ENCODE results near the gene PEAK1. TPM values are rescaled to one million over a fixed set of nuclear protein-coding genes. Genes with fewer than 3 reads are reported as not detected.

PEAK1 gene
- total RNA-seq, 1 donor from 2014 or later = 289 TPM

DNA sequence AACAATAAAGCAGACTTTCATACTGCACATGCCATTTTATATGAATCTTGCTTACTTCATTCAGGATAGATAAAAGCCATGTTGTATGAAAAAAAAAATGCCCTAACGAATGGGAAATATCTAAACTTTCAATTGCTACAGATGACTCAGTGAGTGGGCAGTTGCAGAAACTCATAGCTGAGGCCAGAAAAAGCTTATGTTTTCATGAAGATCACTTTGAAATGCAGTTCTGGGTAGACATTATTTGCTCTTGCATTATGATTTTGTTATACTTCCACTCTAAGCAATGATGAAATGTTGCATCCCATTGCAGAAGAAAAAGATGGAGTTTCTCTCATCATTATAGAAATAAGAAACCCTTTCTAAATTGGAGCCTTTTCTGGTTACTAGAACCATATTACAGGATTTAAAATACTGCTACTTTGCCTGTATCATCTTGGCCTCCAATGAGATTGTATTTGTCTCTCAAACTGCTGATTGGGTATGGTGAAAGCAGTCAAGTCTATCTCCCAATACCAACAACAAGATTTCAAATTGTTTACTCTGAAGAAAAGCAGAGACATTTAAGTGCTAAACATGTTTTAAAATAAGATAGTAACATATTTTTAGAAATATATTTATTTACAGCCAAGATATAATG, 17.0 kb downstream of the PEAK1 start:
- H3K4me3 Mint-ChIP-seq (ENCODE audit: unreplicated experiment) = no peak overlapping the region
- TF ChIP-seq, protein P1, sequence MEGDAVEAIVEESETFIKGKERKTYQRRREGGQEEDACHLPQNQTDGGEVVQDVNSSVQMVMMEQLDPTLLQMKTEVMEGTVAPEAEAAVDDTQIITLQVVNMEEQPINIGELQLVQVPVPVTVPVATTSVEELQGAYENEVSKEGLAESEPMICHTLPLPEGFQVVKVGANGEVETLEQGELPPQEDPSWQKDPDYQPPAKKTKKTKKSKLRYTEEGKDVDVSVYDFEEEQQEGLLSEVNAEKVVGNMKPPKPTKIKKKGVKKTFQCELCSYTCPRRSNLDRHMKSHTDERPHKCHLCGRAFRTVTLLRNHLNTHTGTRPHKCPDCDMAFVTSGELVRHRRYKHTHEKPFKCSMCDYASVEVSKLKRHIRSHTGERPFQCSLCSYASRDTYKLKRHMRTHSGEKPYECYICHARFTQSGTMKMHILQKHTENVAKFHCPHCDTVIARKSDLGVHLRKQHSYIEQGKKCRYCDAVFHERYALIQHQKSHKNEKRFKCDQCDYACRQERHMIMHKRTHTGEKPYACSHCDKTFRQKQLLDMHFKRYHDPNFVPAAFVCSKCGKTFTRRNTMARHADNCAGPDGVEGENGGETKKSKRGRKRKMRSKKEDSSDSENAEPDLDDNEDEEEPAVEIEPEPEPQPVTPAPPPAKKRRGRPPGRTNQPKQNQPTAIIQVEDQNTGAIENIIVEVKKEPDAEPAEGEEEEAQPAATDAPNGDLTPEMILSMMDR (IDR thresholded peaks at IDR 0.05; ENCODE audit: unreplicated experiment) = no peak
- no peaks in the 10 kb centered on the region for H3K27me3 Mint-ChIP-seq (ENCODE audit: unreplicated experiment)
- no peak overlapping the region for H3K27ac Mint-ChIP-seq (ENCODE audit: unreplicated experiment)
- peaks cover 11% of the 10 kb centered on the region for H3K4me1 Mint-ChIP-seq (ENCODE audit: unreplicated experiment)
- H3K36me3 Mint-ChIP-seq (ENCODE audit: low read depth, unreplicated experiment) = peaks cover 20% of the 10 kb centered on the region
- no peak for DNase-seq (ENCODE audit: low spot score)
- no peaks in the 10 kb centered on the region for H3K9me3 Mint-ChIP-seq (ENCODE audit: unreplicated experiment)

DNA sequence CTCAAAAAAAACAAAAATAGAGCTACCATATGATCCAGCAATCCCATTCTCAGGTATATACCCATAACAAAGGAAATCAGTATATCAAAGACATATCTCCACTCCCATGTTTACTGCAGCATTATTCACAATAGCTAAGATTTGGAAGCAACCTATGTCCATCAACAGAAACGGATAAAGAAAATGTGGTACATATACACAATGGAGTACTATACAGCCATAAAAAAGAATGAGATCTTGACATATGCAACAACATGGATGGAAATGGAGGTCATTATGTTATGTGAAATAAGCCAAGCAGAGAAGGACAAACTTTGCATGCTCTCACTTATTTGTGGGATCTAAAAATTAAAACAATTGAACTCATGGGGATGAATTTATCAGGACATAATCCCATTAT, 19.6 kb downstream of the PEAK1 start:
- Mint-ChIP-seq H3K36me3 (ENCODE audit: low read depth, unreplicated experiment) (peaks cover 20% of the 10 kb centered on the region), H3K4me3 (ENCODE audit: unreplicated experiment) (no peak overlapping the region)

DNA sequence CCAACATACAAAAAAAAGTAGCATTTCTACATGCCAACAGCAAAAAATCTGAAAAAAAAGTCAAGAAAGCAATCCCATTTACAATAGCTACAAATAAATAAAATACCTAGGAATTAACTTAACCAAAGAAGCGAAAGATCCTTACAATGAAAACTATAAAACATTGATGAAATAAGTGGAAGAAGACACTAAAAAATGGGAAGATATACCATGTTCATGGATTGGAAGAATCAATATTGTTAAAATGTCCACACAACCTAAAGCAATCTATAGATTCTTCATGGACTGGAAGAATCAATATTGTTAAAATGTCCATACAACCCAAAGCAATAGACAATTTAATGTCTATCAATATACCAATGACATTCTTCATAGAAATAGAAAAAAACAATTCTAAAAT, 21.0 kb downstream of the PEAK1 start:
- H3K4me1 Mint-ChIP-seq (ENCODE audit: unreplicated experiment) = peaks cover 12% of the 10 kb centered on the region
- peaks cover 20% of the 10 kb centered on the region for H3K36me3 Mint-ChIP-seq (ENCODE audit: low read depth, unreplicated experiment)
- TF ChIP-seq, protein P1 (IDR thresholded peaks at IDR 0.05; ENCODE audit: unreplicated experiment) = no peak
- H3K9me3 Mint-ChIP-seq (ENCODE audit: unreplicated experiment) = no peaks in the 10 kb centered on the region
- no peak overlapping the region for H3K4me3 Mint-ChIP-seq (ENCODE audit: unreplicated experiment)
- no peaks in the 10 kb centered on the region for H3K27me3 Mint-ChIP-seq (ENCODE audit: unreplicated experiment)
- no peak overlapping the region for H3K27ac Mint-ChIP-seq (ENCODE audit: unreplicated experiment)
- DNase-seq (ENCODE audit: low spot score) = no peak

More for the DNA sequence above, 19.6 kb downstream of the PEAK1 start:
- TF ChIP-seq, protein P1 (IDR thresholded peaks at IDR 0.05; ENCODE audit: unreplicated experiment) = no peak
- DNase-seq (ENCODE audit: low spot score) = no peak
- H3K9me3 Mint-ChIP-seq (ENCODE audit: unreplicated experiment) = no peaks in the 10 kb centered on the region
- peaks cover 9% of the 10 kb centered on the region for H3K4me1 Mint-ChIP-seq (ENCODE audit: unreplicated experiment)
- H3K27me3 Mint-ChIP-seq (ENCODE audit: unreplicated experiment) = no peaks in the 10 kb centered on the region
- H3K27ac Mint-ChIP-seq (ENCODE audit: unreplicated experiment) = no peak overlapping the region

DNA sequence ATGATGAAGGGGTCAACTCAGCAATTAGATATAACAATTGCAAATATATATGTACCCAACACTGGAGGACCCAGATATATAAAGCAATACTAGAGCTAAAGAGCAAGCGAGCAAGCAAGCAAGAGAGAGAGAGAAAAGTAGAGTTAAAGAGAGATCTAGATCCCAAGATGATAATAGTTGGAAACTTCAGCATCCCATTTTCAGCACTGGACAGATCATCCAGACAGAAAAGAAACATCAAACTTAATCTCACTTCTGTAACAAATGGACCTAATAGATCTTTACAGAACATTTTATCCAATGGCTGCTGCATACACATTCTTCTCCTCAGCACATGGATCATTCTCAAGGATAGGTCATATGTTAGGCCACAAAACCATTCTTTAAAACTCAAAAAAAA, 23.2 kb downstream of the PEAK1 start:
- Mint-ChIP-seq H3K4me1 (ENCODE audit: unreplicated experiment) (peaks cover 30% of the 10 kb centered on the region), H3K4me3 (ENCODE audit: unreplicated experiment) (no peak overlapping the region), H3K27me3 (ENCODE audit: unreplicated experiment) (peaks cover 4% of the 10 kb centered on the region), H3K9me3 (ENCODE audit: unreplicated experiment) (no peaks in the 10 kb centered on the region), H3K36me3 (ENCODE audit: low read depth, unreplicated experiment) (peaks cover 23% of the 10 kb centered on the region), H3K27ac (ENCODE audit: unreplicated experiment) (no peak overlapping the region)
- DNase-seq (ENCODE audit: low spot score) = no peak
- TF ChIP-seq, protein P1 (IDR thresholded peaks at IDR 0.05; ENCODE audit: unreplicated experiment) = no peak

DNA sequence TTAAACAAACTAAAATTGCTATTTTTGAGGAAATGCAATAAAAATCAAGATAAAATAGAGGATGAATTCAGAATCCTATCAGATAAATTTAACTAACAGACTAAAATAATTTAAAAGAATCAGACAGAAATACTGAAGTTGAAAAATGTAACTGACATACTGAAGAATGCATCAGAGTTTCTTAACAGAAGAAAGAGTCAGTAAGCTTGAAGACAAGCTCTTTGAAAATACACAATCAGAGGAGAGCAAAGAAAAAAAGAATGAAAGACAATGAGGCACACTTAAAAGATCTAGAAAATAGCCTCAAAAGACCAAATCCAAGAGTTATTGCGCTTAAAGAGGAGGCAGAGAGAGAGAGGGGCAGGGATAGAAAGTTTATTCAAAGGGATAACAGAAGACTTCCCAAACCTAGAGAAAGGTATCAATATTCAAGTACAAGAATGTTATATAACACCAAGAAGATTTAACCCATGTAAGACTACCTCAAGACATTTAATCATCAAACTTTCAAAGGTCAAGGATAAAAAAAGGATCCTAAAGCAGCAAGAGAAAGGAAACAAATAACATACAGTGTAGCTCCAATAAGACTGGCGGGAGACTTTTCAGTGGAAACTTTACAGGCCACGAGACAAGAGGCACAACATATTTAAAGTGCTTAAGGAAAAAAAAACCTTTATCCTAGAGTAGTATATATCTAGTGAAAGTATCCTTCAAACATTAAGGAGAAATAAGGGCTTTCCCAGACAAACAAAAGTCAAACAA, 24.7 kb downstream of the PEAK1 start:
- peaks cover 20% of the 10 kb centered on the region for H3K36me3 Mint-ChIP-seq (ENCODE audit: low read depth, unreplicated experiment)
- DNase-seq (ENCODE audit: low spot score) = no peak
- peaks cover 38% of the 10 kb centered on the region for H3K4me1 Mint-ChIP-seq (ENCODE audit: unreplicated experiment)
- H3K4me3 Mint-ChIP-seq (ENCODE audit: unreplicated experiment) = no peak overlapping the region
- H3K27me3 Mint-ChIP-seq (ENCODE audit: unreplicated experiment) = peaks cover 4% of the 10 kb centered on the region
- no peaks in the 10 kb centered on the region for H3K9me3 Mint-ChIP-seq (ENCODE audit: unreplicated experiment)
- no peak overlapping the region for H3K27ac Mint-ChIP-seq (ENCODE audit: unreplicated experiment)
- TF ChIP-seq, protein P1 (IDR thresholded peaks at IDR 0.05; ENCODE audit: unreplicated experiment) = no peak
